Effector memory CD8-positive, alpha-beta T cell (primary cell): ENCODE results near the gene CNGB1.
"Not testable (repeated sequence)": the region's sequence is repeated elsewhere in the genome, so short reads cannot be mapped to it uniquely, and the experiment has no call there.

Source experiments
- ATAC-seq: fragments of 150-1000 bp; cut with Tn5 transposase; replicated peaks from 2 replicates; pipeline ENCODE4 v1.10.0; 2021; ENCODE audit warnings: mild to moderate bottlenecking, moderate library complexity
- DNase-seq, 3 experiments: peaks; one replicate each; pipeline ENCODE4 v3.0.0; 2021
- H3K27ac Mint-ChIP-seq, 2 donors: one replicate each; pipeline ENCODE4 v1.8.0; 2022; ENCODE audit warnings: mild to moderate bottlenecking in 2 of 2, mixed read lengths in 2 of 2, moderate library complexity in 2 of 2
- H3K27me3 Mint-ChIP-seq, 2 donors: one replicate each; pipeline ENCODE4 v1.8.0; 2022; ENCODE audit warnings: mixed read lengths in 2 of 2
- H3K36me3 Mint-ChIP-seq: one replicate; pipeline ENCODE4 v1.8.0; 2022; ENCODE audit warnings: mild to moderate bottlenecking, moderate library complexity, mixed read lengths; ENCODE audit not compliant: insufficient read depth
- H3K4me1 Mint-ChIP-seq, 2 donors: one replicate each; pipeline ENCODE4 v1.8.0; 2022; ENCODE audit warnings: low read depth in 2 of 2, mixed read lengths in 2 of 2
- H3K4me3 Mint-ChIP-seq, 2 donors: one replicate each; pipeline ENCODE4 v1.8.0; 2022; ENCODE audit warnings: mild to moderate bottlenecking in 2 of 2, mixed read lengths in 2 of 2, moderate library complexity in 2 of 2
- H3K9me3 Mint-ChIP-seq, 2 donors: one replicate each; pipeline ENCODE4 v1.8.0; 2022; ENCODE audit warnings: mixed read lengths in 2 of 2

CNGB1 gene

GRCh38 chr16:57883480-57883879 lies 87.4 kb downstream of the CNGB1 start:
- no peak for ATAC-seq
- Mint-ChIP-seq H3K27me3 (peaks cover 30 to 61% of the 10 kb centered on the region in 2 donors), H3K4me1 (peaks cover 0 to 2% of the 10 kb centered on the region in 2 donors), H3K9me3 (no peaks in the 10 kb centered on the region), H3K27ac (no peak overlapping the region), H3K36me3 (peaks cover 4% of the 10 kb centered on the region), H3K4me3 (no peak overlapping the region)
- no peak for DNase-seq

- Mint-ChIP-seq H3K27ac (no peak overlapping the region), H3K27me3 (peaks cover 30 to 61% of the 10 kb centered on the region in 2 donors), H3K4me1 (peaks cover 0 to 2% of the 10 kb centered on the region in 2 donors), H3K4me3 (no peak overlapping the region), H3K36me3 (peaks cover 4% of the 10 kb centered on the region), H3K9me3 (no peaks in the 10 kb centered on the region)
- ATAC-seq (no peak), DNase-seq (no peak)
Measured at GRCh38 chr16:57882792-57883191, 88.1 kb downstream of the CNGB1 start.

- Mint-ChIP-seq H3K9me3 (no peaks in the 10 kb centered on the region), H3K27ac (no peak overlapping the region), H3K36me3 (peaks cover 4% of the 10 kb centered on the region), H3K27me3 (peaks cover 30 to 55% of the 10 kb centered on the region in 2 donors), H3K4me3 (no peak overlapping the region), H3K4me1 (peaks cover 0 to 2% of the 10 kb centered on the region in 2 donors)
- DNase-seq (no peak), ATAC-seq (no peak)
Measured at GRCh38 chr16:57882206-57882605, 88.7 kb downstream of the CNGB1 start.

- Mint-ChIP-seq H3K27ac (no peak overlapping the region), H3K36me3 (peaks cover 4% of the 10 kb centered on the region), H3K27me3 (peaks cover 8 to 35% of the 10 kb centered on the region in 2 donors), H3K4me1 (no peaks in the 10 kb centered on the region), H3K4me3 (no peak overlapping the region), H3K9me3 (no peaks in the 10 kb centered on the region)
- ATAC-seq: no peak
- no peak for DNase-seq
Measured at GRCh38 chr16:57878586-57878985, 92.3 kb downstream of the CNGB1 start.

GRCh38 chr16:57876210-57876609 lies 94.7 kb downstream of the CNGB1 start:
- H3K9me3 Mint-ChIP-seq: no peaks in the 10 kb centered on the region
- H3K27ac Mint-ChIP-seq: no peak overlapping the region
- no peak for DNase-seq
- no peak overlapping the region for H3K4me3 Mint-ChIP-seq
- peaks cover 15 to 34% of the 10 kb centered on the region in 2 donors for H3K27me3 Mint-ChIP-seq
- H3K36me3 Mint-ChIP-seq: peaks cover 4% of the 10 kb centered on the region
- ATAC-seq: no peak
- H3K4me1 Mint-ChIP-seq: no peaks in the 10 kb centered on the region

GRCh38 chr16:57875347-57875746 lies 95.6 kb downstream of the CNGB1 start:
- Mint-ChIP-seq H3K4me1 (no peaks in the 10 kb centered on the region), H3K27ac (no peak overlapping the region), H3K9me3 (no peaks in the 10 kb centered on the region), H3K36me3 (peaks cover 2% of the 10 kb centered on the region), H3K27me3 (peaks cover 15 to 39% of the 10 kb centered on the region in 2 donors), H3K4me3 (no peak overlapping the region)
- DNase-seq: no peak
- no peak for ATAC-seq

GRCh38 chr16:57873218-57873617 lies 97.7 kb downstream of the CNGB1 start:
- ATAC-seq: no peak
- H3K9me3 Mint-ChIP-seq: no peaks in the 10 kb centered on the region

GRCh38 chr16:57872764-57873163 lies 98.2 kb downstream of the CNGB1 start:
- H3K4me1 Mint-ChIP-seq, H3K9me3 Mint-ChIP-seq, H3K36me3 Mint-ChIP-seq, DNase-seq, ATAC-seq, H3K27ac Mint-ChIP-seq, H3K4me3 Mint-ChIP-seq: not testable (repeated sequence)
- peaks cover 15 to 43% of the 10 kb centered on the region in 2 donors for H3K27me3 Mint-ChIP-seq

More at GRCh38 chr16:57873218-57873617, 97.7 kb downstream of the CNGB1 start:
- Mint-ChIP-seq H3K4me3 (no peak overlapping the region), H3K36me3 (no peaks in the 10 kb centered on the region), H3K27ac (no peak overlapping the region), H3K27me3 (peaks cover 15 to 43% of the 10 kb centered on the region in 2 donors), H3K4me1 (no peaks in the 10 kb centered on the region)
- DNase-seq: no peak

GRCh38 chr16:57871456-57871855 lies 99.5 kb downstream of the CNGB1 start:
- H3K4me1 Mint-ChIP-seq: no peaks in the 10 kb centered on the region
- H3K4me3 Mint-ChIP-seq: no peak overlapping the region
- DNase-seq (no peak), ATAC-seq (no peak)
- peaks cover 15 to 41% of the 10 kb centered on the region in 2 donors for H3K27me3 Mint-ChIP-seq
- H3K9me3 Mint-ChIP-seq: no peaks in the 10 kb centered on the region
- no peaks in the 10 kb centered on the region for H3K36me3 Mint-ChIP-seq
- H3K27ac Mint-ChIP-seq: no peak overlapping the region

GRCh38 chr16:57870753-57871454 lies 100.0 kb downstream of the CNGB1 start:
- Mint-ChIP-seq H3K4me1 (no peaks in the 10 kb centered on the region), H3K27me3 (peaks cover 15 to 36% of the 10 kb centered on the region in 2 donors), H3K36me3 (no peaks in the 10 kb centered on the region), H3K4me3 (no peak overlapping the region), H3K9me3 (no peaks in the 10 kb centered on the region), H3K27ac (peak overlapping the region in 1 of 2 donors; percentile 51)
- ATAC-seq (no peak), DNase-seq (no peak)

- Mint-ChIP-seq H3K27ac (no peak overlapping the region), H3K9me3 (no peaks in the 10 kb centered on the region), H3K4me1 (no peaks in the 10 kb centered on the region), H3K27me3 (peaks cover 20 to 30% of the 10 kb centered on the region in 2 donors), H3K36me3 (no peaks in the 10 kb centered on the region), H3K4me3 (no peak overlapping the region)
- ATAC-seq: no peak
- DNase-seq: no peak
Measured at GRCh38 chr16:57868913-57869520, 101.9 kb downstream of the CNGB1 start.

- no peaks in the 10 kb centered on the region for H3K36me3 Mint-ChIP-seq
- H3K4me1 Mint-ChIP-seq: no peaks in the 10 kb centered on the region
- H3K9me3 Mint-ChIP-seq: no peaks in the 10 kb centered on the region
- H3K4me3 Mint-ChIP-seq: no peak overlapping the region
- no peak for ATAC-seq
- no peak for DNase-seq
- peaks cover 18 to 33% of the 10 kb centered on the region in 2 donors for H3K27me3 Mint-ChIP-seq
- H3K27ac Mint-ChIP-seq: no peak overlapping the region
Measured at GRCh38 chr16:57867000-57867561, 103.8 kb downstream of the CNGB1 start.

- no peak for ATAC-seq
- H3K9me3 Mint-ChIP-seq: no peaks in the 10 kb centered on the region
- no peaks in the 10 kb centered on the region for H3K4me1 Mint-ChIP-seq
- H3K27me3 Mint-ChIP-seq: peaks cover 12 to 28% of the 10 kb centered on the region in 2 donors
- no peak overlapping the region for H3K4me3 Mint-ChIP-seq
- H3K36me3 Mint-ChIP-seq: no peaks in the 10 kb centered on the region
- H3K27ac Mint-ChIP-seq: no peak overlapping the region
- no peak for DNase-seq
Measured at GRCh38 chr16:57866529-57866918, 104.4 kb downstream of the CNGB1 start.
